ENCODE data around the gene DEGS2. TPM values are rescaled to one million over a fixed set of nuclear protein-coding genes. Genes with fewer than 3 reads are reported as not detected.

Gene DEGS2
- total RNA-seq, 1 donor from 2014 or later, result 0.34 TPM

DNA sequence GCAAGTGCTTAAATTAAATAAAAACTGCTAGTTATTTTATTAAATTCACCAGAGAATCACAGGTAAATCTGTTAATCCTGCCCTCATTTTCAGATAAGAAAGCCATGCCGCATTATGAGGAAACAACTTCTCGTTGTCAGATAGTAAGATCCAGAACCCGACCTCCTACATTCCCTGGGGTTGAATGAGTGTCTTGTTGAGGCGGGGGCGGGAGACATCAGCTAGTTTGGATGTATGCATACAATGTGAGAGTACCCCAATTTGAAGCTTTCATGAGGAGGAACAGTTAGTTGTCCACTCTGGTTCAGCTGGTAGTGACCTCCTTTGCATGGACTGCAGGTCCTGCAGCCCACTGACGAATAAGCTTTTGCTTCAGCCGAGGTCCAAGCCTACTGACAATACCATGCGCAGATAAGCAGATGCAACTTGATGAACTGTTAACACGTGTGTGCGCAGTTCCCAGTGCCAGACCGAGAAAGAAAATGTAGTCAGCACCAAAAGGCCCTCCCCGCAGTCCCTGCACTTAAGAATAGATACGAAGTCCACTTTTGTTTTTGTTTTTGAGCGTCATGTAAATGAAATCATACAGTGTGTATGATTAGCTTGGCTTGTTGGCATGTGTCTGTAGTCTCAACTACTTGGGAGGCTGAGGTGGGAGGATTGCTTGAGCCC is 59.3 kb downstream of the DEGS2 start:
- Mint-ChIP-seq H3K27ac (ENCODE audit: unreplicated experiment) (peak overlapping the region; percentile 48), H3K27me3 (ENCODE audit: unreplicated experiment) (peaks cover 5% of the 10 kb centered on the region), H3K4me3 (ENCODE audit: unreplicated experiment) (no peak overlapping the region), H3K36me3 (ENCODE audit: unreplicated experiment) (no peaks in the 10 kb centered on the region), H3K4me1 (ENCODE audit: low read depth, unreplicated experiment) (peaks cover 8% of the 10 kb centered on the region), H3K9me3 (ENCODE audit: unreplicated experiment) (peaks cover 3% of the 10 kb centered on the region)
- TF ChIP-seq, protein P1, sequence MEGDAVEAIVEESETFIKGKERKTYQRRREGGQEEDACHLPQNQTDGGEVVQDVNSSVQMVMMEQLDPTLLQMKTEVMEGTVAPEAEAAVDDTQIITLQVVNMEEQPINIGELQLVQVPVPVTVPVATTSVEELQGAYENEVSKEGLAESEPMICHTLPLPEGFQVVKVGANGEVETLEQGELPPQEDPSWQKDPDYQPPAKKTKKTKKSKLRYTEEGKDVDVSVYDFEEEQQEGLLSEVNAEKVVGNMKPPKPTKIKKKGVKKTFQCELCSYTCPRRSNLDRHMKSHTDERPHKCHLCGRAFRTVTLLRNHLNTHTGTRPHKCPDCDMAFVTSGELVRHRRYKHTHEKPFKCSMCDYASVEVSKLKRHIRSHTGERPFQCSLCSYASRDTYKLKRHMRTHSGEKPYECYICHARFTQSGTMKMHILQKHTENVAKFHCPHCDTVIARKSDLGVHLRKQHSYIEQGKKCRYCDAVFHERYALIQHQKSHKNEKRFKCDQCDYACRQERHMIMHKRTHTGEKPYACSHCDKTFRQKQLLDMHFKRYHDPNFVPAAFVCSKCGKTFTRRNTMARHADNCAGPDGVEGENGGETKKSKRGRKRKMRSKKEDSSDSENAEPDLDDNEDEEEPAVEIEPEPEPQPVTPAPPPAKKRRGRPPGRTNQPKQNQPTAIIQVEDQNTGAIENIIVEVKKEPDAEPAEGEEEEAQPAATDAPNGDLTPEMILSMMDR (IDR thresholded peaks at IDR 0.05; ENCODE audit: partially characterized antibody, unreplicated experiment), result no peak
- DNase-seq, result no peak

DNA sequence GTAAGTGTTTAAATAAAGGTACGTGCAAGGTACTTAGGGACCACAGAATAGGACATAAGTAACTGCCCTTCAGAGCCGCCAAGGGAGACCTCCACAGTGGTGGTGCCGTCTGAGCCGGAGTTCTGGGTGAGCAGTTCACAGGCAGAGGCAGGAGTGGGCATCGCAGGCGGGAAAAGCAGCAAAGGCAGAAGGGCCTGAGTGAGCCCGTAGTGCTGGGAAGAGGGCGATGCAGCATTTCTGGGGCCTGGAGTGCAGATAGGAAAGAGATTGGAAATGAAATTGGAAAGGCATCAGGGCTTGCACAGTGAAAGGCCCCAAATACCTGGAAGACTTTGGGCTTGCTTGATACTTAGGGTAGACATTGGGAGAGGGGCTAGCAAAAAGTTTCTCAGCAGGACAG is 61.3 kb downstream of the DEGS2 start:
- Mint-ChIP-seq H3K27me3 (ENCODE audit: unreplicated experiment) (peaks cover 5% of the 10 kb centered on the region), H3K27ac (ENCODE audit: unreplicated experiment) (peak overlapping the region; percentile 44), H3K36me3 (ENCODE audit: unreplicated experiment) (no peaks in the 10 kb centered on the region), H3K4me1 (ENCODE audit: low read depth, unreplicated experiment) (peaks cover 2% of the 10 kb centered on the region), H3K9me3 (ENCODE audit: unreplicated experiment) (no peaks in the 10 kb centered on the region), H3K4me3 (ENCODE audit: unreplicated experiment) (no peak overlapping the region)
- no peak for DNase-seq
- TF ChIP-seq, protein P1 (IDR thresholded peaks at IDR 0.05; ENCODE audit: partially characterized antibody, unreplicated experiment), result no peak

DNA sequence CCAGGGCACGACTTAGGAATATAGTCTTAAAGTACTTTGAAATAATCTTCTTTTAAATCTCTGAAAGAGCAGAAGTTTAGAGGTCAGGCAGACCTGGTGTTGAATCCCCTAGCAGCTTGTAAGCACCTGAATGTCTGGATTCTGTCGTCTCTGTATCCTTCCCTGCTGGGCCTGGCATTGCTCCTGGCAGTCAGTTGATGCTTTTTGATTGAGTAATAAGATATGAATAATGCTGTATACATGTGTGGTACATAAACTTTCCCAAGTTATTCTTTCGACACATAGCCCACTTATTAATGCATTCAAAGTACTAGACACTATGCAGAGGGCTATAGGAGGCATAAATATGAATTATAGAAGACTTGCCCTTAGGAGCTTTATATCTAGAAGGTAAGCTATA is 62.8 kb downstream of the DEGS2 start:
- Mint-ChIP-seq H3K4me3 (ENCODE audit: unreplicated experiment) (no peak overlapping the region), H3K4me1 (ENCODE audit: low read depth, unreplicated experiment) (no peaks in the 10 kb centered on the region), H3K9me3 (ENCODE audit: unreplicated experiment) (no peaks in the 10 kb centered on the region), H3K27me3 (ENCODE audit: unreplicated experiment) (peaks cover 5% of the 10 kb centered on the region), H3K36me3 (ENCODE audit: unreplicated experiment) (no peaks in the 10 kb centered on the region), H3K27ac (ENCODE audit: unreplicated experiment) (no peak overlapping the region)
- no peak for DNase-seq
- TF ChIP-seq, protein P1 (IDR thresholded peaks at IDR 0.05; ENCODE audit: partially characterized antibody, unreplicated experiment), result no peak

Small RNA genes within 50 kb of the gene (microRNA-seq; reads per million reads assigned to microRNA genes)
- gene MIR151B (ENCODE audit: unreplicated experiment) (27.3 reads per million, percentile 62 among the genes with 10 or more reads in this experiment), gene MIR342 (ENCODE audit: unreplicated experiment) (3,908 reads per million, percentile 95 among the genes with 10 or more reads in this experiment)

Other genes starting within 250 kb of the DEGS2 start
- 381 TPM for gene EVL, start 94.2 kb downstream of the DEGS2 start, total RNA-seq (ENCODE audit: unreplicated experiment)
- gene YY1, start 79.5 kb upstream of the DEGS2 start, total RNA-seq (ENCODE audit: unreplicated experiment), result 60.6 TPM
- 409 TPM for gene SLC25A29, start 146.8 kb upstream of the DEGS2 start, total RNA-seq (ENCODE audit: unreplicated experiment)
- gene SLC25A47, start 163.7 kb upstream of the DEGS2 start, total RNA-seq (ENCODE audit: unreplicated experiment), result not detected
- gene WDR25, start 216.8 kb upstream of the DEGS2 start, total RNA-seq (ENCODE audit: unreplicated experiment), result 9.7 TPM